ENCODE measurements around the gene CACNB1.

CACNB1 gene

GRCh38 chr17:39197380-39198185, at the start of gene CACNB1:
Gene CACNB1, minus strand, starts transcription at chr17:39197669. Its CDS starts 174 bp downstream, at chr17:39197495.
- ChIA-PET CTCF (interaction anchor here (2.0 to 18.9 kb wide), 4 partner anchors 9 to 47 kb away, joined by 8 to 733 read pairs (median 20); no protein-coding TSS in a partner anchor), POLR2A (interaction anchor here (0.5 to 2.2 kb wide), 5 partner anchors 8 to 79 kb away, joined by 3 to 15 read pairs (median 4); no protein-coding TSS in a partner anchor)
- H3K9me3 ChIP-seq (ENCODE audit: control insufficient read depth, insufficient read depth, low read depth, low read length): no peaks in the 10 kb centered on the region
- H3K36me3 ChIP-seq (ENCODE audit: control insufficient read depth in 2 of 2, insufficient read depth in 1 of 2, low read length in 2 of 2): peaks cover 15 to 38% of the 10 kb centered on the region in 2 experiments
- peaks cover 19% of the 10 kb centered on the region; the same call in 1 of the 2 replicates for H3K4me1 ChIP-seq (ENCODE audit: control insufficient read depth, insufficient read depth, low read length)
- peak within 1 kb of the TSS; percentile 61 for H3K4me3 ChIP-seq (ENCODE audit: low read depth, low read length)
- peak within 1 kb of the TSS; percentile 78 for H3K27ac ChIP-seq (ENCODE audit: extremely low read depth, low read depth, low read length)
- TF ChIP-seq ZNF26 (tag by site-specific recombination; IDR thresholded peaks at IDR 0.05) (no peak), WT1 (tag by site-specific recombination; IDR thresholded peaks at IDR 0.05) (no peak; the same call in 1 of the 2 replicates), ZNF133 (tag by site-specific recombination; IDR thresholded peaks at IDR 0.05) (no peak), ZNF701 (tag by site-specific recombination; IDR thresholded peaks at IDR 0.05) (no peak), SP7 (tag by site-specific recombination; IDR thresholded peaks at IDR 0.05) (peak; percentile 25; the same call in 1 of the 2 replicates), PRDM4 (tag by site-specific recombination; IDR thresholded peaks at IDR 0.05) (no peak), KLF16 (tag by site-specific recombination; IDR thresholded peaks at IDR 0.05) (peak; percentile 73; the same call in 1 of the 2 replicates), ZNF518A (tag by site-specific recombination; conservative IDR thresholded peaks at IDR 0.05; ENCODE audit: low read depth) (no peak), ZNF664 (tag by site-specific recombination; IDR thresholded peaks at IDR 0.05) (no peak), ZNF366 (tag by site-specific recombination; conservative IDR thresholded peaks at IDR 0.05) (peak; percentile 78), ZNF521 (tag by site-specific recombination; IDR thresholded peaks at IDR 0.05) (no peak), IKZF3 (tag by site-specific recombination; IDR thresholded peaks at IDR 0.05) (peak; percentile 70), ZNF501 (tag by site-specific recombination; IDR thresholded peaks at IDR 0.05) (peak; percentile 67), KLF17 (tag by site-specific recombination; IDR thresholded peaks at IDR 0.05) (peak; percentile 24; the same call in 1 of the 2 replicates), KLF8 (tag by site-specific recombination; IDR thresholded peaks at IDR 0.05) (peak; percentile 84; the same call in 1 of the 2 replicates), ZBTB8A (tag by site-specific recombination; IDR thresholded peaks at IDR 0.05) (peak; percentile 47; the same call in 1 of the 2 replicates), KLF1 (tag by site-specific recombination; IDR thresholded peaks at IDR 0.05) (peak; percentile 86), ZEB2 (tag by site-specific recombination; IDR thresholded peaks at IDR 0.05) (no peak; the same call in 1 of the 2 replicates), GLIS1 (tag by site-specific recombination; IDR thresholded peaks at IDR 0.05) (peak; percentile 70)
- TF ChIP-seq, protein P1, sequence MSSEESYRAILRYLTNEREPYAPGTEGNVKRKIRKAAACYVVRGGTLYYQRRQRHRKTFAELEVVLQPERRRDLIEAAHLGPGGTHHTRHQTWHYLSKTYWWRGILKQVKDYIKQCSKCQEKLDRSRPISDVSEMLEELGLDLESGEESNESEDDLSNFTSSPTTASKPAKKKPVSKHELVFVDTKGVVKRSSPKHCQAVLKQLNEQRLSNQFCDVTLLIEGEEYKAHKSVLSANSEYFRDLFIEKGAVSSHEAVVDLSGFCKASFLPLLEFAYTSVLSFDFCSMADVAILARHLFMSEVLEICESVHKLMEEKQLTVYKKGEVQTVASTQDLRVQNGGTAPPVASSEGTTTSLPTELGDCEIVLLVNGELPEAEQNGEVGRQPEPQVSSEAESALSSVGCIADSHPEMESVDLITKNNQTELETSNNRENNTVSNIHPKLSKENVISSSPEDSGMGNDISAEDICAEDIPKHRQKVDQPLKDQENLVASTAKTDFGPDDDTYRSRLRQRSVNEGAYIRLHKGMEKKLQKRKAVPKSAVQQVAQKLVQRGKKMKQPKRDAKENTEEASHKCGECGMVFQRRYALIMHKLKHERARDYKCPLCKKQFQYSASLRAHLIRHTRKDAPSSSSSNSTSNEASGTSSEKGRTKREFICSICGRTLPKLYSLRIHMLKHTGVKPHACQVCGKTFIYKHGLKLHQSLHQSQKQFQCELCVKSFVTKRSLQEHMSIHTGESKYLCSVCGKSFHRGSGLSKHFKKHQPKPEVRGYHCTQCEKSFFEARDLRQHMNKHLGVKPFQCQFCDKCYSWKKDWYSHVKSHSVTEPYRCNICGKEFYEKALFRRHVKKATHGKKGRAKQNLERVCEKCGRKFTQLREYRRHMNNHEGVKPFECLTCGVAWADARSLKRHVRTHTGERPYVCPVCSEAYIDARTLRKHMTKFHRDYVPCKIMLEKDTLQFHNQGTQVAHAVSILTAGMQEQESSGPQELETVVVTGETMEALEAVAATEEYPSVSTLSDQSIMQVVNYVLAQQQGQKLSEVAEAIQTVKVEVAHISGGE (tag by site-specific recombination; conservative IDR thresholded peaks at IDR 0.05; ENCODE audit: low read depth): peak; percentile 20; the same call in 1 of the 2 replicates

Data from HEK293 (cell line).